ENCODE results near the gene SND1.
"Not testable (repeated sequence)": the region's sequence is repeated elsewhere in the genome, so short reads cannot be mapped to it uniquely, and the experiment has no call there.

Gene SND1

DNA sequence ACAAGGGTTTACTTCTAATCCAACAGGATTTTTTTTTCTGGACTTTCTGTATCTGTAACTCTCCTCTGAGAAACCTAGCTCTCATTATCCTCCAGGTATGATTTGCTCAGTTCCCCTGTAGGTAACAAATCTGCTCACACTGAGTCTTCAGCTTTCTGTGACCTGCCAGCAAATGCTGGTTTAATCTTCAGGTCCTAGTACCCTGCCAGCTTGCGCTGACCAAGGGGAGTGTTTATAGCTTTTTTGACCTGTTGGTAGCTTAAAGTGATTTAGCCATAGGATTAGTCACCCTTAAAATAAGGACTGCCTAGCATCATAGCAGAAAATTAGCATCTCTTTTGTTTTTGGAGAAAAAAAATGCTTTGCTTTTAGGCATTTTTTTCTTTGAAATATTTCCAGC, 22.4 kb downstream of the SND1 start:
- H2AFZ ChIP-seq (ENCODE audit: low read depth, low read length, severe bottlenecking) = no peak overlapping the region
- no peak overlapping the region for H3K9ac ChIP-seq (ENCODE audit: low read length)
- no peaks in the 10 kb centered on the region; the same call in 1 of the 2 replicates for H4K20me1 ChIP-seq (ENCODE audit: low read depth, low read length)
- H3K4me2 ChIP-seq (ENCODE audit: low read depth, low read length, poor library complexity, severe bottlenecking) = no peak overlapping the region
- no peaks in the 10 kb centered on the region for H3F3A ChIP-seq (ENCODE audit: insufficient read depth)
- TF ChIP-seq, protein P1, sequence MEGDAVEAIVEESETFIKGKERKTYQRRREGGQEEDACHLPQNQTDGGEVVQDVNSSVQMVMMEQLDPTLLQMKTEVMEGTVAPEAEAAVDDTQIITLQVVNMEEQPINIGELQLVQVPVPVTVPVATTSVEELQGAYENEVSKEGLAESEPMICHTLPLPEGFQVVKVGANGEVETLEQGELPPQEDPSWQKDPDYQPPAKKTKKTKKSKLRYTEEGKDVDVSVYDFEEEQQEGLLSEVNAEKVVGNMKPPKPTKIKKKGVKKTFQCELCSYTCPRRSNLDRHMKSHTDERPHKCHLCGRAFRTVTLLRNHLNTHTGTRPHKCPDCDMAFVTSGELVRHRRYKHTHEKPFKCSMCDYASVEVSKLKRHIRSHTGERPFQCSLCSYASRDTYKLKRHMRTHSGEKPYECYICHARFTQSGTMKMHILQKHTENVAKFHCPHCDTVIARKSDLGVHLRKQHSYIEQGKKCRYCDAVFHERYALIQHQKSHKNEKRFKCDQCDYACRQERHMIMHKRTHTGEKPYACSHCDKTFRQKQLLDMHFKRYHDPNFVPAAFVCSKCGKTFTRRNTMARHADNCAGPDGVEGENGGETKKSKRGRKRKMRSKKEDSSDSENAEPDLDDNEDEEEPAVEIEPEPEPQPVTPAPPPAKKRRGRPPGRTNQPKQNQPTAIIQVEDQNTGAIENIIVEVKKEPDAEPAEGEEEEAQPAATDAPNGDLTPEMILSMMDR (IDR thresholded peaks at IDR 0.05; ENCODE audit: insufficient read depth, low read length, poor library complexity, severe bottlenecking) = no peak
- TF ChIP-seq EZH2phosphoT487 (conservative IDR thresholded peaks at IDR 0.05; ENCODE audit: low read length) = no peak
- H3K36me3 ChIP-seq (ENCODE audit: low read length) = peaks cover 34% of the 10 kb centered on the region
- peaks cover 6% of the 10 kb centered on the region; the same call in 1 of the 2 replicates for H3K9me3 ChIP-seq (ENCODE audit: insufficient read depth, low read length)
- no peaks in the 10 kb centered on the region for H3K9me2 ChIP-seq (replicated peaks; ENCODE audit: insufficient read depth, low read length)
- no peak overlapping the region for H3K4me3 ChIP-seq (ENCODE audit: insufficient read depth, low read length, poor library complexity, severe bottlenecking)
- peaks cover 97% of the 10 kb centered on the region for H3K79me2 ChIP-seq (ENCODE audit: insufficient read depth, low read length)
- H3K27ac ChIP-seq (ENCODE audit: low read depth, low read length) = no peak overlapping the region
- no peaks in the 10 kb centered on the region for H3K27me3 ChIP-seq (ENCODE audit: low read length)

DNA sequence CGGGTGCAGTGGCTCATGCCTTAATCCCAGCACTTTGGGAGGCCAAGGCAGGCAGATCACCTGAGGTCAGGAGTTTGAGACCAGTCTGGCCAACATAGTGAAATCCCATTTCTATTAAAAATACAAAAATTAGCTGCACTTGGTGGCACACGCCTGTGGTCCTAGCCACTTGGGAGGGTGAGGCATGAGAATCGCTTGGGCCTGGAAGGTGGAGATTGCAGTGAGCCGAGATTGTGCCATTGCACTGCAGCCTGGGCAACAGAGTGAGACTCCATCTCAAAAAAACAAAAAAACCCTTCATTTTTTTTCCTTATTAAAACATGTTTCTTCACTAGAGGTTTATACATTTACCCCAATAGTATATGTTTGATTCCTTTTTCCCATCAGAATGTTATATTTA, 22.9 kb downstream of the SND1 start:
- Histone ChIP-seq H3K79me2 (ENCODE audit: insufficient read depth, low read length) (peaks cover 97% of the 10 kb centered on the region), H3K36me3 (ENCODE audit: low read length) (peaks cover 39% of the 10 kb centered on the region), H3K9me3 (ENCODE audit: insufficient read depth, low read length) (peaks cover 11% of the 10 kb centered on the region; the same call in 1 of the 2 replicates)
- not testable (repeated sequence) for H2AFZ ChIP-seq (ENCODE audit: low read depth, low read length, severe bottlenecking); H3K27ac ChIP-seq (ENCODE audit: low read depth, low read length); H3K9me2 ChIP-seq (replicated peaks; ENCODE audit: insufficient read depth, low read length); H3K4me2 ChIP-seq (ENCODE audit: low read depth, low read length, poor library complexity, severe bottlenecking); H3K9ac ChIP-seq (ENCODE audit: low read length); H4K20me1 ChIP-seq (ENCODE audit: low read depth, low read length); H3F3A ChIP-seq (ENCODE audit: insufficient read depth); H3K4me3 ChIP-seq (ENCODE audit: insufficient read depth, low read length, poor library complexity, severe bottlenecking); H3K27me3 ChIP-seq (ENCODE audit: low read length)

DNA sequence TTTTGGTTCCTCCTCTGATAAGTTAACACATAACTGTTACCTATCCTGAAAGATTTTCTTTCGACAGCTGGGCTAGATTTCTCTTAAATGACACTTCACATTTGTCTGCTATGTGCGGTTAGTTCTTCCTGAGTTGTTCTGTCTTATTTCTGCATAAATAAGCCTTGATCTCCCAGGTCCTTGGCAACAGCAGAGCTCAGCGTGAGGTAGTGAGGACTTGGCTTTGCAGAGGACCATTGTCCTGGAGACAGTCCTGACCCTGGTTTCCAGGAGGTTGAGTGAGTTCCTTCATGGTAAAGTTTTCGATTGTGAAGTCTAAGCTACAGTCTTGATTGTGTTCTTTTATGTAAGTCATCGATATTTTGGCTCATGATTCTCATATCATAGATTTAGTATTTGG, 23.7 kb downstream of the SND1 start:
- Histone ChIP-seq H3K9me3 (ENCODE audit: insufficient read depth, low read length) (peaks cover 11% of the 10 kb centered on the region; the same call in 1 of the 2 replicates), H3K9me2 (replicated peaks; ENCODE audit: insufficient read depth, low read length) (no peaks in the 10 kb centered on the region), H3K27ac (ENCODE audit: low read depth, low read length) (no peak overlapping the region), H3K36me3 (ENCODE audit: low read length) (peaks cover 39% of the 10 kb centered on the region), H3K4me2 (ENCODE audit: low read depth, low read length, poor library complexity, severe bottlenecking) (no peak overlapping the region), H3K9ac (ENCODE audit: low read length) (no peak overlapping the region), H2AFZ (ENCODE audit: low read depth, low read length, severe bottlenecking) (no peak overlapping the region), H4K20me1 (ENCODE audit: low read depth, low read length) (no peaks in the 10 kb centered on the region; the same call in 1 of the 2 replicates), H3K79me2 (ENCODE audit: insufficient read depth, low read length) (peaks cover 95% of the 10 kb centered on the region), H3K4me3 (ENCODE audit: insufficient read depth, low read length, poor library complexity, severe bottlenecking) (no peak overlapping the region), H3F3A (ENCODE audit: insufficient read depth) (no peaks in the 10 kb centered on the region), H3K27me3 (ENCODE audit: low read length) (no peaks in the 10 kb centered on the region)
- TF ChIP-seq EZH2phosphoT487 (conservative IDR thresholded peaks at IDR 0.05; ENCODE audit: low read length) = no peak

DNA sequence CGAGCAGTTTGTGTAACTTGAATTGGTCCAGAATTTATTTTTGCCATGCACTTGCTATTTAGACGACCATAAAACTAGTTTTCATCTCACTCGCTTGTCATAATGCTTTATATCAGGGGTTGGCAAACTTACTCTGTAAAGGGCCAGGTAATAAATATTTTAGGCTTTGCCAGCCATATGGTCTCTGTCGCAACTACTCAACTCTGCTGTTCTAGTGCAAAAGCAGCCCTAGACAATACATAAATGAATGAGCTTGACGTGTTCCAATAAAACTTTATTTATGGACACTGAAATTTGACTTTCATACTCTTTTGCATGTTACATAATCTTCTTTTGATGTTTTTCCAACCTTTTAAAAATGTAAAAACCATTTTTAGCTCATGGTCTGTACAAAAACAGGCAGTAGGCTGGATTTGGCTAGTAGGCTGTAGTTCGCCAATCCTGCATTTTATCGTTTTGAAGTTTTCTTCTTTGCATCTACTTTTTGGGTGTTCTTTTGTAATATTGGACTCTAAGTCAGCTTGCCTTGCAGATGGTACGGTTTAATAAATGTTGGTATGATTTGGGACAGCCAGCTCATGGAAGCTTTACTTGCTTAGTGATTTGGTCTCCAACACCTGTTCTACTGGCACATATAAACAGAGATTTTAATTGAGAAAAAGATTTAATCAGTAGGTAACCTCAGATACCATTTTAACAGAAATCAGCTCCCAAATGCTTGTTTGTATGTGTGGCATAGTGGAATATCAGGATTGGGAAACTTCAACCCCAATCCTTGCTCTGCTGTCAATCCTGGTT, 25.6 kb downstream of the SND1 start:
- Histone ChIP-seq H3K27me3 (ENCODE audit: low read length) (no peaks in the 10 kb centered on the region), H3K9me2 (replicated peaks; ENCODE audit: insufficient read depth, low read length) (no peaks in the 10 kb centered on the region), H3F3A (ENCODE audit: insufficient read depth) (no peaks in the 10 kb centered on the region), H3K9ac (ENCODE audit: low read length) (no peak overlapping the region), H3K4me3 (ENCODE audit: insufficient read depth, low read length, poor library complexity, severe bottlenecking) (no peak overlapping the region), H3K27ac (ENCODE audit: low read depth, low read length) (no peak overlapping the region), H2AFZ (ENCODE audit: low read depth, low read length, severe bottlenecking) (no peak overlapping the region), H3K9me3 (ENCODE audit: insufficient read depth, low read length) (peaks cover 11% of the 10 kb centered on the region; the same call in 1 of the 2 replicates), H3K4me2 (ENCODE audit: low read depth, low read length, poor library complexity, severe bottlenecking) (no peak overlapping the region), H3K36me3 (ENCODE audit: low read length) (peaks cover 41% of the 10 kb centered on the region), H3K79me2 (ENCODE audit: insufficient read depth, low read length) (peaks cover 95% of the 10 kb centered on the region), H4K20me1 (ENCODE audit: low read depth, low read length) (peaks cover 4% of the 10 kb centered on the region; the same call in 1 of the 2 replicates)
- TF ChIP-seq EZH2phosphoT487 (conservative IDR thresholded peaks at IDR 0.05; ENCODE audit: low read length) = no peak
- TF ChIP-seq, protein P1 (IDR thresholded peaks at IDR 0.05; ENCODE audit: insufficient read depth, low read length, poor library complexity, severe bottlenecking) = no peak

All from SU-DHL-6 (cell line).